COLO829 (cell line): ENCODE data around the gene MED22.

Source experiments
- DNase-seq: peaks from one replicate; pipeline ENCODE4 v3.0.0; 2012; ENCODE audit warnings: low spot score

Gene MED22

GRCh38 chr9:133355881-133356357, 8.0 kb upstream of the MED22 start:
- no peak for DNase-seq

- no peak for DNase-seq
Observed at GRCh38 chr9:133354766-133355165, 6.8 kb upstream of the MED22 start.

- no peak for DNase-seq
Observed at GRCh38 chr9:133353548-133353947, 5.6 kb upstream of the MED22 start.

- DNase-seq, result no peak
Observed at GRCh38 chr9:133352635-133353340, 4.9 kb upstream of the MED22 start.

- peak; percentile 76 for DNase-seq
Observed at GRCh38 chr9:133351908-133352634, 4.1 kb upstream of the MED22 start.

- DNase-seq, result no peak
Observed at GRCh38 chr9:133351526-133351907, 3.6 kb upstream of the MED22 start.

GRCh38 chr9:133349965-133350616, 2.2 kb upstream of the MED22 start:
- DNase-seq, result no peak

- no peak for DNase-seq
Observed at GRCh38 chr9:133348718-133349573, 1.0 kb upstream of the MED22 start.

- no peak for DNase-seq
Observed at GRCh38 chr9:133347515-133347984, 381 bp downstream of the MED22 start.

- no peak for DNase-seq
Observed at GRCh38 chr9:133346021-133346785, 1.7 kb downstream of the MED22 start.

- no peak for DNase-seq
Observed at GRCh38 chr9:133345596-133345995, 2.3 kb downstream of the MED22 start.

GRCh38 chr9:133344979-133345378, 3.0 kb downstream of the MED22 start:
- DNase-seq, result no peak

- DNase-seq, result no peak
Observed at GRCh38 chr9:133344071-133344470, 3.9 kb downstream of the MED22 start.

GRCh38 chr9:133342570-133342969, 5.4 kb downstream of the MED22 start:
- no peak for DNase-seq

GRCh38 chr9:133342069-133342406, 5.9 kb downstream of the MED22 start:
- DNase-seq, result no peak

- DNase-seq, result no peak
Observed at GRCh38 chr9:133341369-133342068, 6.4 kb downstream of the MED22 start.

GRCh38 chr9:133340916-133341315, 7.0 kb downstream of the MED22 start:
- no peak for DNase-seq

GRCh38 chr9:133340256-133340655, 7.7 kb downstream of the MED22 start:
- DNase-seq, result no peak

GRCh38 chr9:133339641-133340040, 8.3 kb downstream of the MED22 start:
- no peak for DNase-seq

- peak; percentile 74 for DNase-seq
Observed at GRCh38 chr9:133335924-133336811, 11.8 kb downstream of the MED22 start, which contains the start of gene SURF6. SURF6 (minus strand) TSS chr9:133336188; CDS start chr9:133336132, 56 bp downstream.
